Peyer's patch (tissue), 4 donors: Measurements from ENCODE around the gene PLXNC1. TPM values are rescaled to one million over a fixed set of nuclear protein-coding genes. Genes with fewer than 3 reads are reported as not detected.

Experiments
- DNase-seq, 3 donors: peaks; one replicate each; pipeline ENCODE4 v3.0.0-alpha.2; 2017 to 2019
- H3K27ac ChIP-seq, 4 donors: fragments of 200-600 bp; sonication (generic); one replicate each; pipeline ENCODE4 v1.5.1; 2016 to 2019
- H3K27me3 ChIP-seq, 2 donors: fragments of 200-600 bp; sonication (generic); one replicate each; pipeline ENCODE4 v1.5.1; 2019
- H3K36me3 ChIP-seq, 3 donors: fragments of 200-600 bp; sonication (generic); one replicate each; pipeline ENCODE4 v1.5.1; 2016 to 2019
- H3K4me1 ChIP-seq, 4 donors: fragments of 200-600 bp; sonication (generic); one replicate each; pipeline ENCODE4 v1.5.1; 2016 to 2019
- H3K4me3 ChIP-seq, 4 donors: fragments of 200-600 bp; sonication (generic); 1 replicate in 3 of 4; 2 replicates in 1 of 4; pipeline ENCODE4 v1.5.1; 2016 to 2019; ENCODE audit warnings: mild to moderate bottlenecking in 1 of 4
- H3K9me3 ChIP-seq, 4 donors: fragments of 200-600 bp; sonication (generic); one replicate each; pipeline ENCODE4 v1.5.1; 2016 to 2019; ENCODE audit warnings: mild to moderate bottlenecking in 1 of 4
- CTCF ChIP-seq, 6 experiments: fragments of 450-650 bp in 4 of 6; fragments of 200-600 bp in 2 of 6; sonication (generic) in 1 of 6; IDR thresholded peaks; one replicate each; pipeline ENCODE4 v1.5.1; 2017 to 2019; ENCODE audit warnings: antibody characterized with exemption in 6 of 6, mild to moderate bottlenecking in 3 of 6, moderate library complexity in 1 of 6
- POLR2A ChIP-seq, 2 donors: fragments of 450-650 bp; IDR thresholded peaks; one replicate each; pipeline ENCODE4 v1.5.1; 2017; ENCODE audit warnings: antibody characterized with exemption in 2 of 2, mild to moderate bottlenecking in 2 of 2, moderate library complexity in 2 of 2
- total RNA-seq, 4 donors: library from RNA; depleted of rRNA; stranded (reverse); fragments of >200 nt; gene quantifications; one replicate each; pipeline ENCODE4 v1.1.0, GENCODE V29; 2016

Gene PLXNC1
- total RNA-seq, 4 donors from 2014 or later: 0.88 to 21.5 (median 5.1) TPM

GRCh38 chr12:94135896-94136295 is 12.5 kb upstream of the PLXNC1 start:
- no peak for TF ChIP-seq CTCF (IDR thresholded peaks at IDR 0.05)
- TF ChIP-seq POLR2A (IDR thresholded peaks at IDR 0.05): no peak
- no peak overlapping the region for H3K4me3 ChIP-seq
- H3K36me3 ChIP-seq: no peaks in the 10 kb centered on the region
- no peak overlapping the region for H3K27ac ChIP-seq
- H3K4me1 ChIP-seq: no peaks in the 10 kb centered on the region
- no peaks in the 10 kb centered on the region for H3K27me3 ChIP-seq
- no peaks in the 10 kb centered on the region for H3K9me3 ChIP-seq
- DNase-seq: no peak

- no peaks in the 10 kb centered on the region for H3K27me3 ChIP-seq
- H3K4me1 ChIP-seq: no peaks in the 10 kb centered on the region
- H3K9me3 ChIP-seq: no peaks in the 10 kb centered on the region
- TF ChIP-seq CTCF (IDR thresholded peaks at IDR 0.05): no peak
- no peak for TF ChIP-seq POLR2A (IDR thresholded peaks at IDR 0.05)
- no peak for DNase-seq
- no peak overlapping the region for H3K27ac ChIP-seq
- no peak overlapping the region for H3K4me3 ChIP-seq
- H3K36me3 ChIP-seq: no peaks in the 10 kb centered on the region
Measured at GRCh38 chr12:94139816-94140215, 8.6 kb upstream of the PLXNC1 start.

- Histone ChIP-seq H3K27me3 (no peaks in the 10 kb centered on the region), H3K4me1 (no peaks in the 10 kb centered on the region), H3K27ac (no peak overlapping the region), H3K4me3 (no peak overlapping the region), H3K36me3 (no peaks in the 10 kb centered on the region), H3K9me3 (no peaks in the 10 kb centered on the region)
- peak in 2 of 3 donors; percentile 58 to 63 for DNase-seq
- TF ChIP-seq POLR2A (IDR thresholded peaks at IDR 0.05) (no peak), CTCF (IDR thresholded peaks at IDR 0.05) (peak in 4 of 6 experiments; percentile 37 to 60 (median 48))
Measured at GRCh38 chr12:94140556-94140955, 7.8 kb upstream of the PLXNC1 start.

- no peak overlapping the region for H3K27ac ChIP-seq
- H3K9me3 ChIP-seq: no peaks in the 10 kb centered on the region
- H3K27me3 ChIP-seq: no peaks in the 10 kb centered on the region
- H3K4me3 ChIP-seq: no peak overlapping the region
- H3K36me3 ChIP-seq: no peaks in the 10 kb centered on the region
- H3K4me1 ChIP-seq: no peaks in the 10 kb centered on the region
- no peak for DNase-seq
- no peak for TF ChIP-seq CTCF (IDR thresholded peaks at IDR 0.05)
- TF ChIP-seq POLR2A (IDR thresholded peaks at IDR 0.05): no peak
Measured at GRCh38 chr12:94141004-94141764, 7.2 kb upstream of the PLXNC1 start.

GRCh38 chr12:94141892-94142291 is 6.5 kb upstream of the PLXNC1 start:
- no peaks in the 10 kb centered on the region for H3K36me3 ChIP-seq
- TF ChIP-seq CTCF (IDR thresholded peaks at IDR 0.05) (no peak), POLR2A (IDR thresholded peaks at IDR 0.05) (no peak)
- no peak for DNase-seq
- H3K27me3 ChIP-seq: no peaks in the 10 kb centered on the region
- no peak overlapping the region for H3K27ac ChIP-seq
- no peaks in the 10 kb centered on the region for H3K9me3 ChIP-seq
- no peaks in the 10 kb centered on the region for H3K4me1 ChIP-seq
- H3K4me3 ChIP-seq: no peak overlapping the region
